GM18517 (cell line): ENCODE measurements around the gene FXYD5.
"Not testable (repeated sequence)": the region's sequence is repeated elsewhere in the genome, so short reads cannot be mapped to it uniquely, and the experiment has no call there.

Experiments used
- ATAC-seq: cut with Tn5 transposase; IDR thresholded peaks from one replicate; pipeline ENCODE4 v1.9.1; 2021; ENCODE audit warnings: mild to moderate bottlenecking, moderate library complexity; ENCODE audit not compliant: unreplicated experiment

Gene FXYD5

GRCh38 chr19:35119578-35120155 lies 34.9 kb upstream of the FXYD5 start:
- no peak for ATAC-seq

- ATAC-seq = no peak
Measured at GRCh38 chr19:35120492-35120891, 34.0 kb upstream of the FXYD5 start.

GRCh38 chr19:35120898-35121297 lies 33.6 kb upstream of the FXYD5 start:
- no peak for ATAC-seq

DNA sequence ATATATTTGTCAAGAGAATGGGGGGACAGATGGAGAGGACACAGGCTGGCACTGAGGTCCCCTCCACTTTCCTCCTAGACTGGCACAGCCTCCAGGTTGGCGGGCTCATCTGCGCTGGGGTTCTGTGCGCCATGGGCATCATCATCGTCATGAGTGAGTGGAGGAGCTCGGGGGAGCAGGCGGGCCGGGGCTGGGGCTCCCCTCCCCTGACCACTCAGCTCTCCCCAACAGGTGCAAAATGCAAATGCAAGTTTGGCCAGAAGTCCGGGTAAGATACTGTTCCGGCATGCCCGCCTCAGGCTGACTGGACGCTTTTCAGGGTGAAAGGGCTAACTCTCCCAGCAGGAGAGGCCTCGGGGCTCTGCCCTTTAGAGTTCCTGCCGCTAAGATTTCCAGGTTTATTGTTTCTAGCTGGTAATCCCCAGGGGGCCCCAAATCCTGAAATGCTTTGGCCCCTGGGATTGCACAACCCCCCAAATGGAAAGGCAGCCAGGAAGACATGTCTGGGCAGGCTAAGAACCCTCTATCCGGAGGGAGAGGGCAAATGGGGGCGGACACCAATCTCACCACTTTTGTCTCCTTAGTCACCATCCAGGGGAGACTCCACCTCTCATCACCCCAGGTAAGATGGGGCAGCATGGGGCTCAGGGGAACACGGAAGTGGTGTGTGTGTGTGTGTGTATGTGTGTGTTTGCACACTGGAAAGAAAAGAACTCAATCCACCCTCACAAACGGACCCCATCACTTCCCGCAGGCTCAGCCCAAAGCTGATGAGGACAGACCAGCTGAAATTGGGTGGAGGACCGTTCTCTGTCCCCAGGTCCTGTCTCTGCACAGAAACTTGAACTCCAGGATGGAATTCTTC lies 31.6 kb upstream of the FXYD5 start:
- no peak for ATAC-seq

DNA sequence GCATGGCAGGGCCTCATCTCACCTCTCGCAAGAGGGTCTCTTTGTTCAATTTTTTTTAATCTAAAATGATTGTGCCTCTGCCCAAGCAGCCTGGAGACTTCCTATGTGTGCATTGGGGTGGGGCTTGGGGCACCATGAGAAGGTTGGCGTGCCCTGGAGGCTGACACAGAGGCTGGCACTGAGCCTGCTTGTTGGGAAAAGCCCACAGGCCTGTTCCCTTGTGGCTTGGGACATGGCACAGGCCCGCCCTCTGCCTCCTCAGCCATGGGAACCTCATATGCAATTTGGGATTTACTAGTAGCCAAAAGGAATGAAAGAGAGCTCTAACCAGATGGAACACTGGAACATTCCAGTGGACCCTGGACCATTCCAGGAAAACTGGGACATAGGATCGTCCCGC lies 31.0 kb upstream of the FXYD5 start:
- ATAC-seq = no peak

GRCh38 chr19:35124098-35125060 lies 30.2 kb upstream of the FXYD5 start:
- no peak for ATAC-seq

GRCh38 chr19:35125270-35125717 lies 29.2 kb upstream of the FXYD5 start:
- no peak for ATAC-seq

DNA sequence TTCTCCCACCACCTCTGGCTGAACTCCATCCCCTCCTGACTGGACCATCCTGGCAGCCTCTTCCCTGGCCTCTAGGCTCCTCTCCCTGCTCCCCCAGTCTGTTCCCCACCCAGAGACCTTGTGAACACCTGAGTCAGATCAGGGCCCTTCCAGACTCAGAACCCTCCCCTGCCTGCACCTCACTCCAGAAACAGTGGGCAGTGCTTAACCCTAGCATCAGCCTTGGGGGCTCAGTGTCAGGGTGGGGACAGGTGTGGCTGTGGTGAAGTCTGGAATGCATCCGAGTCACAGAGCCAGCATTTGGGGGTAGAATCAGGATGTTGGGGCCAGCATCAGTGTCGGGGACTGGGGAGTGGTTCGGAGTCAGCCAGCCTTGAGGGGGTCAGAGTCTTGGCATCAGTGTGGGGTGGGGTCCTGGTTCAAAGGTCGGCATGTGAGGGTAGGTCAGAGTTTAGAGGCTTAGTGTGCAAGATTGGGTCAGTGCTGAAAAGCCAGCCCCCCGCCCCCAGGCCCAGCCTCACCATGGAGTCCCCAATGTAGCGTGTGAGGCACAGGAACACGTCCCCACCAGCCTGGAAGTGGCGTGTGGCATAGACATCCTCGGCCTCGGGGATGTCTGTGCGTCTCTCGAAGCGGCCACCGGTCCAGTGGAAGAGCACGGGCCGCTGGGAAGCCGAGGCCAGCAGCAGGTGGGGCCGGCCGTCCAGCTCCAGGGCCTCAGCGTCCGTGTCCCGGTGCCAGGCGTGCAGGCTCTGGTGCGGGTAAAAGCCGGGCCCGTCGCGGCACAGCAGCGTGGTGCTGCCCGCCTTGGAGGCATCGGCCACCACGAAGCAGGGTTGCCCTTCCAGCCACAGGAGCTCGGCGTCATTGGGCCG lies 28.5 kb upstream of the FXYD5 start:
- no peak for ATAC-seq

- no peak for ATAC-seq
Measured at GRCh38 chr19:35126624-35126959, 27.9 kb upstream of the FXYD5 start.

DNA sequence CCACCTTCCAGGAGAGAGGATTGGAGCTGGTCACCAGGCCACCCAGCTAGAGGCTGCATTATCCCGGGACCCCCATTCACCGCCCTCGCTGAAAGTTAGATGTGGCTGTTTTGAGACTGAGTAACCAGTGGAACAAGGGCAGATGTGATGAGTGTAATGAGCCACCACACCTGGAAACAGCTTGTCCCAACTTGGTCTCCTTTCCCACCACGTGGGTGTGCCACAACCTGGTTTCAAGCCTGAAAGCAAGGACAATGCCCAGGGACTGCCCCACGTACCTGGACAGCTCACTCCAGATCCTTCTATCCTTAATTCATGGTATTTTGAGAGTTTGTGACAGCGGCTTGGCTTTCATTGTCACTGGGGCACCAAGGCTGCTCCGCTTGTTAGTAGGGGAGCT lies 26.7 kb upstream of the FXYD5 start:
- no peak for ATAC-seq

DNA sequence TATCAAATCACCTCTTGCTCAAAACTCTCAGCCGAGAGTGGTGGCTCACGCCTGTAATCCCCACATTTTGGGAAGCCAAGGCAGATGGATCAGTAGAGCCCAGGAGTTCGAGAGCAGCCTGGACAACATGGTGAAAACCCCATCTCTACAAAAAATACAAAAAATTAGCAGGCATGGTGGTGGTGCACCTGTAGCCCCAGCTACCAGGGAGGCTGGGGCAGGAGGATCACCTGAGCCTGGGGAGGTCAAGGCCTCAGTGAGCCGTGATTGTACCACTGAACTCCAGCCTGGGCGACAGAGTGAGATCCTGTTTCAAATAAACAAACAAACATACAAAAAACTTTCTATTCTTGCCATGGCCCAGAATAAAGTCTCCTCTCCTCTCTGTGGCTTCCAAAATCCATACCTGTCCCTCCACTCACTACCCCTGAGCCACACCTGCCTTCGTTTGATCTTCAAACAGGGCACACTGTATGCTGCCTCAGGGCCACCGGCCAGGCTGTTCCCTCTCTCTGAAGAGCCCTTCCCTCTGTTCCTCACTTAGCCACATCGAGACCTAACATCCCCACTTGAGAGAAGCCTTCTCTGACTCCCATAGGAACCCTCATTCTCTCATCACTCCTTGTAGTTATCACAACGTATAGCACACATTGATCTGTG lies 26.0 kb upstream of the FXYD5 start:
- no peak for ATAC-seq

- ATAC-seq = not testable (repeated sequence)
Measured at GRCh38 chr19:35129724-35130274, 24.7 kb upstream of the FXYD5 start.

- no peak for ATAC-seq
Measured at GRCh38 chr19:35130761-35131720, 23.5 kb upstream of the FXYD5 start.

GRCh38 chr19:35132254-35132653 lies 22.3 kb upstream of the FXYD5 start:
- no peak for ATAC-seq

GRCh38 chr19:35133826-35134225 lies 20.7 kb upstream of the FXYD5 start:
- no peak for ATAC-seq

- ATAC-seq = no peak
Measured at GRCh38 chr19:35134601-35135242, 19.8 kb upstream of the FXYD5 start, which contains the start of gene LGI4. Gene LGI4, minus strand, starts transcription at chr19:35135059. Its CDS starts 379 bp downstream, at chr19:35134680.

GRCh38 chr19:35135389-35135909 lies 19.1 kb upstream of the FXYD5 start:
- ATAC-seq = no peak

GRCh38 chr19:35136231-35136630 lies 18.3 kb upstream of the FXYD5 start:
- no peak for ATAC-seq
